Heart left ventricle (tissue), 16 donors: Measurements from ENCODE around the gene DNER. TPM values are rescaled to one million over a fixed set of nuclear protein-coding genes. Genes with fewer than 3 reads are reported as not detected.

ENCODE experiments used
- ATAC-seq, 4 donors: fragments of 200-7000 bp; cut with Tn5 transposase; one replicate each; pipeline ENCODE4 v1.9.1; 2020 to 2022; ENCODE audit warnings: moderate library complexity in 4 of 4, mild to moderate bottlenecking in 3 of 4, moderate number of reproducible peaks in 1 of 4
- DNase-seq, 5 donors: peaks; one replicate each; pipeline ENCODE4 v3.0.0-alpha.2; 2020
- H3K27ac ChIP-seq, 12 donors: fragments of 200-600 bp; sonication (generic) in 4 of 12; one replicate each; pipeline versions ENCODE4 v1.5.0 to v1.8.0; 2016 to 2022; ENCODE audit warnings: mild to moderate bottlenecking in 2 of 12
- H3K27me3 ChIP-seq, 9 donors: fragments of 200-600 bp; sonication (generic) in 2 of 9; one replicate each; pipeline versions ENCODE4 v1.5.1 to v1.8.0; 2016 to 2022; ENCODE audit warnings: mild to moderate bottlenecking in 3 of 9
- H3K36me3 ChIP-seq, 9 donors: fragments of 200-600 bp; sonication (generic) in 2 of 9; one replicate each; pipeline versions ENCODE4 v1.5.0 to v1.8.0; 2018 to 2022; ENCODE audit warnings: mild to moderate bottlenecking in 2 of 9
- H3K4me1 ChIP-seq, 12 donors: fragments of 200-600 bp; sonication (generic) in 4 of 12; one replicate each; pipeline versions ENCODE4 v1.5.0 to v1.8.0; 2016 to 2022; ENCODE audit warnings: mild to moderate bottlenecking in 3 of 12
- H3K4me3 ChIP-seq, 12 donors: fragments of 200-600 bp; sonication (generic) in 4 of 12; one replicate each; pipeline versions ENCODE4 v1.5.0 to v1.8.0; 2017 to 2022; ENCODE audit warnings: mild to moderate bottlenecking in 9 of 12, moderate library complexity in 4 of 12
- H3K9me3 ChIP-seq, 12 donors: fragments of 200-600 bp; sonication (generic) in 4 of 12; one replicate each; pipeline versions ENCODE4 v1.5.0 to v1.8.0; 2016 to 2022; ENCODE audit warnings: mild to moderate bottlenecking in 1 of 12
- POLR2A ChIP-seq, 2 donors: fragments of 450-650 bp; IDR thresholded peaks; one replicate each; pipeline ENCODE4 v1.6.1; 2017; ENCODE audit warnings: antibody characterized with exemption in 2 of 2, mild to moderate bottlenecking in 2 of 2, moderate library complexity in 2 of 2
- WGBS, 4 donors: extraction: QIAGEN DNeasy Blood & Tissue Kit in 2 of 4; methylation state at CpG; one replicate each; pipeline versions ENCODE4 v1.1.5 to v1.1.7; 2013 to 2018; 5-methylcytosine and 5-hydroxymethylcytosine counted together
- intact Hi-C, 10 donors: fragments of 100-400 bp; cut with DNase I; formaldehyde crosslinking; loops; one replicate each; pipeline versions ENCODE4 v1.11.1 to v1.14.2; 2022
- polyA plus RNA-seq, 2 donors: library from polyadenylated mRNA; stranded (reverse); fragments of 200-250 nt; gene quantifications; one replicate each; pipeline ENCODE4 v1.2.3, GENCODE V29; 2013
- total RNA-seq, 9 donors: library from RNA; depleted of rRNA in 2 of 9; stranded (reverse); fragments of >200 nt in 2 of 9; fragmentation: NEBNext Ultra II Directional in 3 of 9; extraction: Animal tissue kit (Norgen Biotek cat#: 25700) in 3 of 9; gene quantifications; one replicate each; pipeline versions ENCODE4 v1.1.0 to v1.2.4, GENCODE V29; 2016 to 2023
- TF ChIP-seq, protein P1 (sequence below), 12 donors: fragments of 200-600 bp; sonication (generic) in 4 of 12; IDR thresholded peaks; one replicate each; pipeline versions ENCODE4 v1.5.0 to v1.8.0; 2018 to 2022; ENCODE audit warnings: antibody characterized with exemption in 12 of 12, mild to moderate bottlenecking in 5 of 12
- donor health status: ischemic (EF 13 %, LVEDD 7.1; RV severe dilation, severe dysfunction).
- donor health status: healthy with polysubstance abuse.
- donor health status: DM: no; HTN: yes; CAD: no.
- donor health status: DM: no; HTN: no; CAD: no.
- donor health status: ischemic (EF 25% LVEDD 6.9; RV normal size, moderate dysfunction).
- donor health status: ischemic (EF 25% LVEDD 5.7; RV mildly dilated, moderate dysfunction).
- donor health status: healthy.
- donor health status: DM: yes; HTN: yes; CAD: no.
- donor health status: ischemic (EF 35%, LVEDD 5.7; RV mildly dilated, moderate dysfunction).
- donor health status: nonischemic (EF 11% LVEDD 7.7; RV severe dilation, severe dysfunction).
- donor health status: DM: yes; HTN: yes; CAD: no.
- donor health status: PGD.
- donor health status: ischemic (EF 29% LVEDD 5.4; RV normal size, mild dysfunction).
- donor health status: nonischemic (EF 23%, LVEDD 6.1; RV moderate dilation, normal function).

The DNER gene
- total and polyA plus RNA-seq, 11 donors: 0.19 to 3.3 (median 0.82) TPM

DNA sequence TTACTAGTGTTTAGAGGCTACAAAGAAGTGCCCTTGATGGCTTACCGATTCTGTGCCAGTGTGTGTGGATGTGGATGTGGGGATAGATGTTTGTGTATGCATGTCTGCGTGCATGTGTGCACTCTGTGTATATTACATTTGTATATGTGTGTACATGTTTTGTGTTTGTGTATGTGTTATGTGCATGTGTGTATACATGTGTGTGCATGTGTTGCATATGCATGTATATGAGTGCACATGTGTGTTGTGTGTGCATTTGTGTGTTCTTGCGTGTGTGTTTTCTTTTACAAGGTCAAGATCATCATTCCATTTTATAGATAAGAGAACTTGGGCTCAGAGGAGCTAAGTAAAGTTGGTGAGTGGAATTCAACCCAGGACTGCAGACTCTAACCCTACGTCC lies 226.1 kb downstream of the DNER start:
- peaks cover 0 to 8% (median 0%) of the 10 kb centered on the region in 12 donors for H3K4me1 ChIP-seq
- H3K27ac ChIP-seq: no peak overlapping the region
- no peaks in the 10 kb centered on the region for H3K27me3 ChIP-seq
- WGBS, 4 donors: 91 to 94% (median 93%) methylated on average over 4 of the region's 4 CpGs
- H3K4me3 ChIP-seq: no peak overlapping the region
- H3K9me3 ChIP-seq: peaks cover 0 to 11% (median 0%) of the 10 kb centered on the region in 12 donors
- ATAC-seq: no peak
- intact Hi-C loops: no loop called here
- no peak for DNase-seq
- TF ChIP-seq, protein P1, sequence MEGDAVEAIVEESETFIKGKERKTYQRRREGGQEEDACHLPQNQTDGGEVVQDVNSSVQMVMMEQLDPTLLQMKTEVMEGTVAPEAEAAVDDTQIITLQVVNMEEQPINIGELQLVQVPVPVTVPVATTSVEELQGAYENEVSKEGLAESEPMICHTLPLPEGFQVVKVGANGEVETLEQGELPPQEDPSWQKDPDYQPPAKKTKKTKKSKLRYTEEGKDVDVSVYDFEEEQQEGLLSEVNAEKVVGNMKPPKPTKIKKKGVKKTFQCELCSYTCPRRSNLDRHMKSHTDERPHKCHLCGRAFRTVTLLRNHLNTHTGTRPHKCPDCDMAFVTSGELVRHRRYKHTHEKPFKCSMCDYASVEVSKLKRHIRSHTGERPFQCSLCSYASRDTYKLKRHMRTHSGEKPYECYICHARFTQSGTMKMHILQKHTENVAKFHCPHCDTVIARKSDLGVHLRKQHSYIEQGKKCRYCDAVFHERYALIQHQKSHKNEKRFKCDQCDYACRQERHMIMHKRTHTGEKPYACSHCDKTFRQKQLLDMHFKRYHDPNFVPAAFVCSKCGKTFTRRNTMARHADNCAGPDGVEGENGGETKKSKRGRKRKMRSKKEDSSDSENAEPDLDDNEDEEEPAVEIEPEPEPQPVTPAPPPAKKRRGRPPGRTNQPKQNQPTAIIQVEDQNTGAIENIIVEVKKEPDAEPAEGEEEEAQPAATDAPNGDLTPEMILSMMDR (IDR thresholded peaks at IDR 0.05): no peak
- TF ChIP-seq POLR2A (IDR thresholded peaks at IDR 0.05): no peak
- H3K36me3 ChIP-seq: no peaks in the 10 kb centered on the region

- intact Hi-C loops: no loop called here
- no peak for ATAC-seq
- no peak for DNase-seq
These were observed 227.7 kb downstream of the DNER start for GRCh38 chr2:229486673-229487072.

DNA sequence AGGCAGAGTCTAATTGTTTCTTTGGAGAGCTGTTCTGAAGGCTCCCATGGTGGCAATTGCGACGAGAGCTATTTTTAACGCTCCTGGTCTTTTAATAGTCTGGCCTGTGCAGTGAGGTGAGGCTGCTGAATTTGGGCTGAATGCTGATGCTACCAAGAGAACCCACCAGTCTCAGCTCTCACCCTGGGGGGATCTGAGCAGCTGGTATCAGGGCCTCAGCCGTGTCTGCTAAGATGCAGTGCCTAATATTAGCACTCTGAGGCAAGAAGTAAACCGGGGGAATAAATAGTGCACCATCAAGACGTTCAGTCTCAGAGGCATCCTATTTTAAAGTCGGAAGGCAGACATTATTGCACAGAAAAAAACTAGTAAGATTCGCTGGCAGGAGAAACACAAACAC lies 228.5 kb downstream of the DNER start:
- DNase-seq: peak in 4 of 5 donors; percentile 11 to 28 (median 24)
- peak overlapping the region in 4 of 12 donors; percentile 15 to 53 (median 32) for H3K27ac ChIP-seq
- no peaks in the 10 kb centered on the region for H3K27me3 ChIP-seq
- peaks cover 0 to 11% (median 0%) of the 10 kb centered on the region in 12 donors for H3K9me3 ChIP-seq
- H3K4me3 ChIP-seq: no peak overlapping the region
- intact Hi-C loops: no loop called here
- H3K36me3 ChIP-seq: no peaks in the 10 kb centered on the region
- peaks cover 0 to 8% (median 0%) of the 10 kb centered on the region in 12 donors for H3K4me1 ChIP-seq
- peak; percentile 76 to 89 (median 82) for ATAC-seq
- WGBS, 4 donors: 34 to 37% (median 35%) methylated on average over 8 of the region's 8 CpGs
- TF ChIP-seq, protein P1 (IDR thresholded peaks at IDR 0.05): no peak
- TF ChIP-seq POLR2A (IDR thresholded peaks at IDR 0.05): no peak

More at GRCh38 chr2:229486673-229487072, 227.7 kb downstream of the DNER start:
- 86 to 92% (median 87%) methylated on average over 3 of the region's 3 CpGs for WGBS, 4 donors
- H3K9me3 ChIP-seq: peaks cover 0 to 11% (median 0%) of the 10 kb centered on the region in 12 donors
- H3K4me3 ChIP-seq: no peak overlapping the region
- no peak overlapping the region for H3K27ac ChIP-seq
- no peaks in the 10 kb centered on the region for H3K36me3 ChIP-seq
- peaks cover 0 to 8% (median 0%) of the 10 kb centered on the region in 12 donors for H3K4me1 ChIP-seq
- H3K27me3 ChIP-seq: no peaks in the 10 kb centered on the region
- TF ChIP-seq, protein P1 (IDR thresholded peaks at IDR 0.05): no peak
- TF ChIP-seq POLR2A (IDR thresholded peaks at IDR 0.05): no peak

DNA sequence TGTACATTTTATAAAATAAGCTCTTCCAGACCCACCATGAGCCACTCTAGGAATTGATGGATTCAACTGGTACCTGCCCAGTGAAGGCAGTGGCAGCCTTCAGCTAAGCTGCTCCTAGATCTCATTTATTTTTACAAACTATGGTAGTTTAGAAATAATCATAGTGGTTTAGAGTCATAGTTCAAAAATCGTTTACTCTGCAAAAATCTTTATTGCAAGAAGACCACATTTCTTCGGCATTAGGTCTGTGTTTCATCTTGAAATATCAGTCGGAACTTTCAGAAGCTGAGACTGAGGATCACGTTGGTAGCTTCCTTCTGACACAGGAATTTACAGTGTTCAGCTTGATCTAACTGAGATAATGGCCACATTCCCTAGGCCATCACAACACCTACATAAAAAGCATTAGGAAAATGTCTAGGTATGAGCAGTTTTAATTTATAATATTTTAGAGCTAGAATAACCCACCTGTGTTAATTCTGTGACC lies 237.0 kb downstream of the DNER start:
- H3K4me1 ChIP-seq: no peaks in the 10 kb centered on the region
- no peak for DNase-seq
- 69 to 75% (median 71%) methylated on average over 4 of the region's 4 CpGs for WGBS, 4 donors
- no peaks in the 10 kb centered on the region for H3K36me3 ChIP-seq
- no peak overlapping the region for H3K27ac ChIP-seq
- intact Hi-C loops: no loop called here
- no peaks in the 10 kb centered on the region for H3K9me3 ChIP-seq
- no peak overlapping the region for H3K4me3 ChIP-seq
- no peaks in the 10 kb centered on the region for H3K27me3 ChIP-seq
- no peak for ATAC-seq
- no peak for TF ChIP-seq POLR2A (IDR thresholded peaks at IDR 0.05)
- TF ChIP-seq, protein P1 (IDR thresholded peaks at IDR 0.05): no peak
